Neural cell (in vitro differentiated cells): ENCODE data around the gene RYR1. TPM values are rescaled to one million over a fixed set of nuclear protein-coding genes. Genes with fewer than 3 reads are reported as not detected.

ENCODE experiments used
- H2AFZ ChIP-seq: fragments of 200-600, 300-800 bp; sonication (generic), shearing (Covaris generic); 2 replicates; pipeline ENCODE4 v1.6.0; 2014; ENCODE audit warnings: low read depth, mild to moderate bottlenecking, antibody characterized with exemption, low read length, moderate library complexity
- H3F3A ChIP-seq: fragments of 200-600 bp; shearing (Covaris generic); 2 replicates; pipeline ENCODE4 v1.6.1; 2016; ENCODE audit warnings: mild to moderate bottlenecking, moderate library complexity, mixed read lengths, antibody characterized with exemption, low read length; ENCODE audit not compliant: insufficient read depth, poor library complexity, severe bottlenecking
- H3K27ac ChIP-seq: fragments of 200-600, 300-800 bp; sonication (generic), shearing (Covaris generic); 2 replicates; pipeline ENCODE4 v1.5.1; 2014; ENCODE audit warnings: mild to moderate bottlenecking, low read length, moderate library complexity
- H3K27me3 ChIP-seq: fragments of 300-800, 200-600 bp; sonication (generic), shearing (Covaris generic); 2 replicates; pipeline ENCODE4 v1.6.0; 2014; ENCODE audit warnings: mild to moderate bottlenecking, low read depth, low read length, moderate library complexity; ENCODE audit not compliant: insufficient read depth
- H3K36me3 ChIP-seq: fragments of 300-800, 200-600 bp; sonication (generic), shearing (Covaris generic); 2 replicates; pipeline ENCODE4 v1.5.1; 2014; ENCODE audit warnings: mild to moderate bottlenecking, antibody characterized with exemption, low read length, moderate library complexity; ENCODE audit not compliant: insufficient read depth
- H3K4me2 ChIP-seq: fragments of 300-800, 200-600 bp; sonication (generic), shearing (Covaris generic); 2 replicates; pipeline ENCODE4 v1.6.0; 2014; ENCODE audit warnings: mild to moderate bottlenecking, low read length
- H3K4me3 ChIP-seq: fragments of 300-800, 200-600 bp; sonication (generic), shearing (Covaris generic); 2 replicates; pipeline ENCODE4 v1.5.1; 2014; ENCODE audit warnings: mild to moderate bottlenecking, low read length, moderate library complexity
- H3K79me2 ChIP-seq: fragments of 200-600 bp; shearing (Covaris generic); replicated peaks from 2 replicates; pipeline ENCODE4 v1.6.0; 2014; ENCODE audit warnings: mild to moderate bottlenecking, low read length, moderate library complexity; ENCODE audit not compliant: insufficient read depth
- H3K9ac ChIP-seq: fragments of 300-800, 200-600 bp; sonication (generic), shearing (Covaris generic); 2 replicates; pipeline ENCODE4 v1.6.1; 2016; ENCODE audit warnings: mild to moderate bottlenecking, low read length, mixed read lengths
- H3K9me2 ChIP-seq: fragments of 200-600 bp; shearing (Covaris generic); 2 replicates; pipeline ENCODE4 v1.6.1; 2016; ENCODE audit warnings: mild to moderate bottlenecking, low read length, mixed read lengths; ENCODE audit not compliant: insufficient read depth
- H3K9me3 ChIP-seq: fragments of 200-600, 300-800 bp; sonication (generic), shearing (Covaris generic); 2 replicates; pipeline ENCODE4 v1.6.1; 2016; ENCODE audit warnings: mild to moderate bottlenecking, mixed run types, low read length, moderate library complexity, mixed read lengths
- H4K20me1 ChIP-seq: fragments of 200-600 bp; shearing (Covaris generic); 2 replicates; pipeline ENCODE4 v1.6.1; 2016; ENCODE audit warnings: mild to moderate bottlenecking, mixed run types; ENCODE audit not compliant: insufficient read depth
- CTCF ChIP-seq: fragments of 450-650 bp; IDR thresholded peaks from 2 replicates; pipeline ENCODE4 v1.5.1; 2014; ENCODE audit warnings: antibody characterized with exemption, mild to moderate bottlenecking, moderate library complexity; ENCODE audit not compliant: poor library complexity, severe bottlenecking
- EP300 ChIP-seq: fragments of 450-650 bp; conservative IDR thresholded peaks from 2 replicates; pipeline ENCODE4 v1.6.1; 2014; ENCODE audit warnings: antibody characterized with exemption, mild to moderate bottlenecking, moderate library complexity; ENCODE audit not compliant: poor library complexity, severe bottlenecking
- EZH2 ChIP-seq: fragments of 200-600, 300-800 bp; shearing (Covaris generic), sonication (generic); IDR thresholded peaks from 2 replicates; pipeline ENCODE4 v1.6.1; 2014; ENCODE audit warnings: antibody characterized with exemption, low read length, borderline replicate concordance, mild to moderate bottlenecking; ENCODE audit not compliant: insufficient read depth, poor library complexity, severe bottlenecking
- MXI1 ChIP-seq: fragments of 450-650 bp; conservative IDR thresholded peaks from 2 replicates; pipeline ENCODE4 v1.6.1; 2014; ENCODE audit warnings: antibody characterized with exemption, mild to moderate bottlenecking; ENCODE audit not compliant: poor library complexity, severe bottlenecking
- POLR2AphosphoS5 ChIP-seq: IDR thresholded peaks from 2 replicates; pipeline ENCODE4 v1.6.1; 2012
- RAD21 ChIP-seq: fragments of 450-650 bp; conservative IDR thresholded peaks from 2 replicates; pipeline ENCODE4 v1.6.1; 2014; ENCODE audit warnings: antibody characterized with exemption, mild to moderate bottlenecking, moderate library complexity
- SMC3 ChIP-seq: fragments of 450-650 bp; conservative IDR thresholded peaks from 2 replicates; pipeline ENCODE4 v1.6.1; 2014; ENCODE audit warnings: antibody characterized with exemption, mild to moderate bottlenecking, moderate library complexity; ENCODE audit not compliant: poor library complexity
- TAF1 ChIP-seq: IDR thresholded peaks from 2 replicates; pipeline ENCODE4 v1.6.1; 2012; ENCODE audit warnings: low read depth
- polyA plus RNA-seq: library from polyadenylated mRNA; depleted of rRNA; stranded (reverse); fragments of >200 nt; gene quantifications from 2 replicates; pipeline ENCODE4 v1.2.3, GENCODE V29; 2014
- TF ChIP-seq, protein P1 (sequence below): IDR thresholded peaks from 2 replicates; pipeline ENCODE4 v1.6.1; 2012; ENCODE audit warnings: borderline replicate concordance

Gene RYR1
- polyA plus RNA-seq, 1 donor from 2014 or later, result 0.69 TPM

DNA sequence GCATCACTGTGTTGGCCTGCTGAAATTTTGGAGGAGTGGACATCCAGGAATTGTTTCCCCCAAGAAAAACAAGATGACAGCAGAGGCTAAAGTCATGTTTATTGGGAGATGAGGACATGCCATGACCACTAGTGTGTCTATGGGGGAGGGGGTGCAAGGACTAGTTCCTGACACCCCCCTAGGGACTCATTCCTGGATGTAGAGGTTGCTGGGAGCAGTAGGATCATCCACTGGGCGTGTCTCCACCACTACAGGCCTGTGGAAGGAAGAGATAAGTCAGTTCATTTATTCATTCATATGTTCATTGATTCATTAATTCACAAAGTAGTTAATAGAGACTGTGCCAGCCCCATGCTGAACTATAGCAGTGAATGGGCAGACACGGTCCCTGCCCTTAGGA lies 154.1 kb downstream of the RYR1 start:
- Histone ChIP-seq H3K79me2 (no peaks in the 10 kb centered on the region), H3K9me3 (no peaks in the 10 kb centered on the region), H3K27me3 (no peaks in the 10 kb centered on the region), H3K4me3 (no peak overlapping the region), H4K20me1 (no peaks in the 10 kb centered on the region), H3K27ac (no peak overlapping the region), H3K36me3 (no peaks in the 10 kb centered on the region), H3F3A (no peaks in the 10 kb centered on the region), H3K9ac (no peak overlapping the region), H3K4me2 (no peak overlapping the region), H2AFZ (no peak overlapping the region), H3K9me2 (no peaks in the 10 kb centered on the region)
- TF ChIP-seq SMC3 (no peak), TAF1 (no peak), POLR2AphosphoS5 (no peak), EP300 (no peak), MXI1 (no peak), RAD21 (no peak), EZH2 (no peak), CTCF (no peak)
- TF ChIP-seq, protein P1, sequence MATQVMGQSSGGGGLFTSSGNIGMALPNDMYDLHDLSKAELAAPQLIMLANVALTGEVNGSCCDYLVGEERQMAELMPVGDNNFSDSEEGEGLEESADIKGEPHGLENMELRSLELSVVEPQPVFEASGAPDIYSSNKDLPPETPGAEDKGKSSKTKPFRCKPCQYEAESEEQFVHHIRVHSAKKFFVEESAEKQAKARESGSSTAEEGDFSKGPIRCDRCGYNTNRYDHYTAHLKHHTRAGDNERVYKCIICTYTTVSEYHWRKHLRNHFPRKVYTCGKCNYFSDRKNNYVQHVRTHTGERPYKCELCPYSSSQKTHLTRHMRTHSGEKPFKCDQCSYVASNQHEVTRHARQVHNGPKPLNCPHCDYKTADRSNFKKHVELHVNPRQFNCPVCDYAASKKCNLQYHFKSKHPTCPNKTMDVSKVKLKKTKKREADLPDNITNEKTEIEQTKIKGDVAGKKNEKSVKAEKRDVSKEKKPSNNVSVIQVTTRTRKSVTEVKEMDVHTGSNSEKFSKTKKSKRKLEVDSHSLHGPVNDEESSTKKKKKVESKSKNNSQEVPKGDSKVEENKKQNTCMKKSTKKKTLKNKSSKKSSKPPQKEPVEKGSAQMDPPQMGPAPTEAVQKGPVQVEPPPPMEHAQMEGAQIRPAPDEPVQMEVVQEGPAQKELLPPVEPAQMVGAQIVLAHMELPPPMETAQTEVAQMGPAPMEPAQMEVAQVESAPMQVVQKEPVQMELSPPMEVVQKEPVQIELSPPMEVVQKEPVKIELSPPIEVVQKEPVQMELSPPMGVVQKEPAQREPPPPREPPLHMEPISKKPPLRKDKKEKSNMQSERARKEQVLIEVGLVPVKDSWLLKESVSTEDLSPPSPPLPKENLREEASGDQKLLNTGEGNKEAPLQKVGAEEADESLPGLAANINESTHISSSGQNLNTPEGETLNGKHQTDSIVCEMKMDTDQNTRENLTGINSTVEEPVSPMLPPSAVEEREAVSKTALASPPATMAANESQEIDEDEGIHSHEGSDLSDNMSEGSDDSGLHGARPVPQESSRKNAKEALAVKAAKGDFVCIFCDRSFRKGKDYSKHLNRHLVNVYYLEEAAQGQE, result no peak

- TF ChIP-seq EP300 (no peak), POLR2AphosphoS5 (no peak)
- H3K9me2 ChIP-seq, result no peaks in the 10 kb centered on the region
- no peaks in the 10 kb centered on the region for H4K20me1 ChIP-seq
- no peaks in the 10 kb centered on the region for H3K27me3 ChIP-seq
- no peak overlapping the region for H2AFZ ChIP-seq
- no peak overlapping the region for H3K27ac ChIP-seq
- no peak overlapping the region for H3K9ac ChIP-seq
- no peaks in the 10 kb centered on the region for H3K79me2 ChIP-seq
- H3K4me3 ChIP-seq, result no peak overlapping the region
- H3F3A ChIP-seq, result no peaks in the 10 kb centered on the region
- no peak overlapping the region for H3K4me2 ChIP-seq
- no peaks in the 10 kb centered on the region for H3K36me3 ChIP-seq
- no peaks in the 10 kb centered on the region for H3K9me3 ChIP-seq
These were observed 154.6 kb downstream of the RYR1 start for GRCh38 chr19:38588041-38588440.

GRCh38 chr19:38592940-38593339 lies 159.4 kb downstream of the RYR1 start:
- Histone ChIP-seq H3K9ac (no peak overlapping the region), H4K20me1 (no peaks in the 10 kb centered on the region), H3K9me2 (no peaks in the 10 kb centered on the region), H3F3A (no peaks in the 10 kb centered on the region), H3K9me3 (no peaks in the 10 kb centered on the region), H3K79me2 (no peaks in the 10 kb centered on the region), H3K27ac (no peak overlapping the region), H3K4me2 (no peak overlapping the region), H3K4me3 (no peak overlapping the region), H3K36me3 (no peaks in the 10 kb centered on the region), H2AFZ (no peak overlapping the region), H3K27me3 (no peaks in the 10 kb centered on the region)
- TF ChIP-seq POLR2AphosphoS5 (no peak), CTCF (no peak), RAD21 (no peak), EP300 (no peak), EZH2 (no peak), SMC3 (no peak), TAF1 (no peak), MXI1 (no peak)
- TF ChIP-seq, protein P1, result no peak
